Activated naive CD8-positive, alpha-beta T cell treated with anti-CD3 and anti-CD28 coated beads, Interleukin-2, amount 50 U/mL, for 16 hours (primary cell): ENCODE data around the gene ZNF268.

ENCODE experiments used
- DNase-seq: peaks from one replicate; pipeline ENCODE4 v3.0.0-alpha.2; 2020; ENCODE audit warnings: low read depth, low spot score

The ZNF268 gene

GRCh38 chr12:133181238-133181959 is at the start of gene ZNF268:
ZNF268 (plus strand) TSS chr12:133181495; CDS start chr12:133181998, 503 bp downstream.
- DNase-seq = peak; percentile 76

- DNase-seq = no peak
These were observed 45.5 kb upstream of the ZNF268 start for GRCh38 chr12:133135747-133136146.

DNA sequence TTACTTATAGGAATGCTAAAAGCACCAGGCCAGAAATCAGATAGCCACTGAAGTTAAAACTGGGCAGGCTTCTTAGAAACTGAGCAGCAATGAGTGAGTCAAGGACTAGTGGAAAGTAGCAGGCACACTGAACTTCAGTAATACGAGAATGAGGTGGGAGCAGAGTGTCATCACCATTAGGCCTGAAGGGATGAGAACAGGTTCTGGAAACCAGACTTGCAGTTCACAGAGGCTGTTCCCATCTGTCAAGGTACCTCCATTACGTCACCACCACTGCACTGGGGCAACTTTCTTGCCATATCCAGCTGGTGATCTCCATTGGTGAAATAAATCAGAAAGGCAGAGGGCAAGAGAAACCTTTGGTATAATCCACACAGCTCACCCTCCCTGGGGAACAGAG is 35.3 kb upstream of the ZNF268 start:
- DNase-seq = no peak

DNA sequence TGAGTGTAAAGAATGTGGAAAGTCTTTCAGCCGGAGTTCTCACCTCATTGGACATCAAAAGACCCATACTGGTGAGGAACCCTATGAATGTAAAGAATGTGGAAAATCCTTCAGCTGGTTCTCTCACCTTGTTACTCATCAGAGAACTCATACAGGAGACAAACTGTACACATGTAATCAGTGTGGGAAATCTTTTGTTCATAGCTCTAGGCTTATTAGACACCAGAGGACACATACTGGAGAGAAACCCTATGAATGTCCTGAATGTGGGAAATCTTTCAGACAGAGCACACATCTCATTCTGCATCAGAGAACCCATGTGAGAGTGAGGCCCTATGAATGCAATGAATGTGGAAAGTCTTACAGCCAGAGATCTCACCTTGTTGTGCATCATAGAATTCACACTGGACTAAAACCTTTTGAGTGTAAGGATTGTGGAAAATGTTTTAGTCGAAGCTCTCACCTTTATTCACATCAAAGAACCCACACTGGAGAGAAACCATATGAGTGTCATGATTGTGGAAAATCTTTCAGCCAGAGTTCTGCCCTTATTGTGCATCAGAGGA is 25.1 kb upstream of the ZNF268 start:
- no peak for DNase-seq

DNA sequence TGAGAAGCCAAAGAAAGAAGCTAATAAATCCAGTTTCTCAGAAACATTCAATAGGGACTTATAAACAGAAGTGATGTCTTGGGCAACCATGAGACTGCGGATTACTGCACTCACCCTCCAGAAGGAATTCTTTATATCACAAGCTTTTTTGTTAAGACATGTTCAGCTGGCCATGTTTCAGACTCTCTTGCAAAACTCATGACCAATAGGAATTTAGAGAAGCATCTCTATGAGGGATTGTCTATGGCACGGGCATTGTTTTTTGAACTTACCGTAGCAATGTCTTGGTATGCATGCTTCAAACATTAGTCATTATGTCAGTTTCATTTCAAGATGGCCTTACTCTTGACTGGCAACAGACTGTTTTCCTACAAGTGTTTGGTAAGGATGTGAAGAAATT is 15.5 kb upstream of the ZNF268 start:
- DNase-seq = no peak

DNA sequence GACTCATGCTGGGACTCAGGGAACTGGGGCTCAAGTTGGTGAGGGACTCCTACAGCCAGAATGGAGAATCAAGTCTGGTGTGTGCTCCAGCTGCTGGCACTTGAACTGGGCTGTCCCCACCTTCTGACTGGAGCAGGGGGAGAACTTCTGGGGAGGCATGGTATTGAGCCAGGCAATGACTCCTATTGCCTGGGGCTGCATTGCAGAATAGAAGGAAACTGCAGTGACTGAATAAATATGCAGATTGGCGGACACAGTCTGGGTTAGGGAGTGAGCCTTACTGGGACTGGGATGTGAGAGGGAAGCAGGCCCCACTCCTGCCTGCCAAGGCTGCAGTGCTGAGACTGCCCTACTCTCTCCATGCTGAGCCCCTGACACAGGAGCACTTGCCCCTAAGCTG is 8.8 kb upstream of the ZNF268 start:
- DNase-seq = no peak

GRCh38 chr12:133174901-133175300 is 6.4 kb upstream of the ZNF268 start:
- no peak for DNase-seq

DNA sequence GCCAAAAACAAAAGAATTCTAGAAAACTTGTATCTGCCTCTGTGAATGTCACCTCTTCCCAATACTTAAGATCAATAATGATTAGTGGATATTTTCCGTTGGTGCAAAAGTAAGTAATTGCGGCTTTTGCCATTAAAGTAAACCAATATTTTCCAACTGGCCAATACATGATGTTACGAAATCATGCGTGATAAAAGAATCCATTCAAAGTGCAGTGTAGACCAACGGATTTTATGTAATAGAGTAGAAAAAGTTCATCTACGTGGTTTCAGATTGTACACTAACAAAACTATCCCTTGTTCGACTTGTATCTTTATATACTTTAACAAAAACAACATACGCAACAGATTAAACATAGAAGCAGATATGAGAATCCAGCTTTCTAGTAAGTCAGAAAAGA is 626 bp upstream of the ZNF268 start:
- DNase-seq = no peak

DNA sequence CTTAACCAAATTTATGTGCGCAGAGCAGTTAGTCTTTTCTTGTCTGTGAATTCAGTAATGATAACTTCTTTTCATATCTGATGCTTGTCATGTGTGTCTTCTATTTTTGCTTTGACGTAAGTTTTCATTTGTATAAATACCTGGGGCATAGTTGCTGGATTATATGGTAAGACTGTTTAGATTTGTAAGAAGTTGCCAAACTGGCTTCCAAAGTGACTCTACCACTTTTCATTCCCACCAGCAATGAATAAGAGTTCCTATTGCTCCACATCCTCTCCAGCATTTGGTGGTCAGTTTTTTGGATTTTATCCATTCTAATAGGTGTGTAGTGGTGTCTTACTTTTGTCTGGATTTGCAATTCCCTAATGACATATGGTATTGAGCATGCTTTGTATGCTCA is 8.9 kb downstream of the ZNF268 start:
- no peak for DNase-seq

- DNase-seq = no peak
These were observed 11.6 kb downstream of the ZNF268 start for GRCh38 chr12:133192847-133193246.

DNA sequence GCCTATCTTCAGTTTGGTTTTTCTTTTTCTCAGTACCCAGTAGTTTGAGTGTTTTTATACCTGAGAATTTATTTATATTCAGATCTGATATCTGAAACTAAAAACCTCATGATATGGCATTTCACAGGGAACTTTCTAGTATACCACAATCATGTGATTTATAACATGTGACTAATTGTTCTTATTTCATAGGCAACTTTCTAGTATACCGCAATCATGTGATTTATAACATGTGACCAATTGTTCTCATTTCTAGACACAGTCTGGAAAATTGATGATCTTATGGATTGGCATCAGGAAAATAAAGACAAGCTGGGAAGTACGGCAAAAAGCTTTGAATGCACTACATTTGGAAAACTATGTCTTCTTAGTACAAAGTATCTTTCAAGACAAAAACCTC is 20.6 kb downstream of the ZNF268 start:
- DNase-seq = no peak

DNA sequence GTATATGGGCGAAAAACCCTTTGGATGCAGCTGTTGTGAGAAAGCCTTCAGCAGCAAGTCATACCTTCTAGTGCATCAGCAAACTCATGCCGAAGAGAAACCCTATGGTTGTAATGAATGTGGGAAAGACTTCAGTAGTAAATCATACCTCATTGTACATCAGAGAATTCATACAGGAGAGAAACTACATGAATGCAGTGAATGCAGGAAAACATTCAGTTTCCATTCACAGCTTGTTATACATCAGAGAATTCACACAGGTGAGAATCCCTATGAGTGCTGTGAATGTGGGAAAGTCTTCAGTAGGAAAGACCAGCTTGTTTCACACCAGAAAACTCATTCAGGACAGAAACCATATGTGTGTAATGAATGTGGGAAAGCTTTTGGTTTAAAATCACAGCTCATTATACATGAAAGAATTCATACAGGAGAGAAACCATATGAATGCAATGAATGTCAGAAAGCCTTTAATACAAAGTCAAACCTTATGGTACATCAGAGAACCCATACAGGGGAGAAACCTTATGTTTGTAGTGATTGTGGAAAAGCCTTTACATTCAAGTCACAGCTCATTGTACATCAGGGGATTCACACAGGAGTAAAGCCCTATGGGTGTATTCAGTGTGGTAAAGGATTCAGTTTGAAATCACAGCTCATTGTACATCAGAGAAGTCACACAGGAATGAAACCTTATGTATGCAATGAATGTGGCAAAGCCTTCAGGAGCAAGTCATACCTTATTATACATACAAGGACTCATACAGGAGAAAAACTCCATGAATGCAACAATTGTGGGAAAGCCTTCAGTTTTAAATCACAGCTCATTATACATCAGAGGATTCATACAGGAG is 21.4 kb downstream of the ZNF268 start:
- no peak for DNase-seq

DNA sequence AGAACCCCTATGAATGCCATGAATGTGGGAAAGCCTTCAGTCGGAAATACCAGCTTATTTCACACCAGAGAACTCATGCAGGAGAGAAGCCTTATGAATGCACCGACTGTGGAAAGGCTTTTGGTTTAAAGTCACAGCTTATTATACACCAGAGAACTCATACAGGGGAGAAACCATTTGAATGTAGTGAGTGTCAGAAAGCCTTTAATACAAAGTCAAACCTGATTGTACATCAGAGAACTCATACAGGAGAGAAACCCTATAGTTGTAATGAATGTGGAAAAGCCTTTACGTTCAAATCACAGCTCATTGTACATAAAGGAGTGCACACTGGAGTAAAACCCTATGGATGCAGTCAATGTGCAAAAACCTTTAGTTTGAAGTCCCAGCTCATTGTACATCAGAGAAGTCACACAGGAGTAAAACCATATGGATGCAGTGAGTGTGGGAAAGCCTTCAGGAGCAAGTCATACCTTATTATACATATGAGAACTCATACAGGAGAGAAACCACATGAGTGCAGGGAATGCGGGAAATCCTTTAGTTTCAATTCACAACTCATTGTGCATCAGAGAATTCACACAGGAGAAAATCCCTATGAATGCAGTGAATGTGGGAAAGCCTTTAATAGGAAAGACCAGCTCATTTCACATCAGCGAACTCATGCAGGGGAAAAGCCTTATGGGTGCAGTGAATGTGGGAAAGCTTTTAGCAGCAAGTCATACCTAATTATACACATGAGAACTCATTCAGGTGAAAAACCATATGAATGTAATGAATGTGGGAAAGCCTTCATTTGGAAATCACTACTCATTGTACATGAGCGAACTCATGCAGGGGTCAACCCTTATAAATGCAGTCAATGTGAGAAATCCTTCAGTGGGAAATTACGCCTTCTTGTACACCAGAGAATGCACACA is 22.3 kb downstream of the ZNF268 start:
- DNase-seq = no peak

DNA sequence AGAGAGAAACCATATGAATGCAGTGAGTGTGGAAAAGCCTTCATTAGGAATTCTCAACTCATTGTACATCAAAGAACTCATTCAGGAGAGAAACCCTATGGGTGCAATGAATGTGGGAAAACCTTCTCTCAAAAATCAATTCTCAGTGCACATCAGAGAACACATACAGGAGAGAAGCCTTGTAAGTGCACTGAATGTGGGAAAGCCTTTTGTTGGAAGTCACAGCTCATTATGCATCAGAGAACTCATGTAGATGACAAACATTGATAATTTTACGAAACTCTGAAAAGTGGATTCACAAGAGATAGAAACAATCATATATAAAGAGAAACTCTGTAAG is 22.9 kb downstream of the ZNF268 start:
- DNase-seq = no peak

DNA sequence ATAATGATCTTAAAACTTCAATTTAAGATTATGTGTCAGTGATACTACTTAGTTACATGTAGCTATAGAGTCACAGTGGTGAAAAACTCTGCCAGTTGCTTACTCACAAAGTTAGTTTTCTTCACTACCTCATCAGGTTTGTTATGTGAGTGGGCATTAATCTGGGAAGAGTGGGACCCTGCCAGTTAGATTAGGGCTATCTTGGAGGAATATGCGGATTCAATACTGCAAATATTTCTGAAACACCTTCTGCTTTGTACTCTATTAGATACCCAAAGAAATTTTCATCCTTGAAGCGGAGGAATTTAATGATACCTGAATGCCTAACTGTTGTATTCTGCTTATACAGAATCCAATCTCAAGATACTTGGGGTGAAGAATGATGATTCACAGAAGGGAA is 25.1 kb downstream of the ZNF268 start:
- DNase-seq = no peak

DNA sequence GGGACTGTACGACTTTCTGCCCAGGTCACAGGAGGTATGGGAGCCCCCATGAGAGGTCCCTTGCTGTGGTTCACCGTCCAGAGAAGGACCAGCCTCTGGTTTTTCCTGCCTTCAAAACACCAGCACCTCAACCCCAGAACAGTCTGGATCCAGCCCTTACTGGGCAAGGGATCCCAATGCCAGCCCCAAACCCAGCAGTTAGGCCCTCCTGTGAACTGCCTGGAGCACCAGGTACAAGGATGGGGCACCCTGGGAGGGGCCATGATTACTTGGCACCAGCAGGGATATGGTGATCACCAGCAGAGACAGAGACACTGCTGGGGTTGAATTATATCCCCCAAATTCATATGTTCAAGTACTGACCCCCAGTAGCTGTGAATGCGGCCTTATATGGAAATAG is 34.4 kb downstream of the ZNF268 start:
- DNase-seq = no peak

DNA sequence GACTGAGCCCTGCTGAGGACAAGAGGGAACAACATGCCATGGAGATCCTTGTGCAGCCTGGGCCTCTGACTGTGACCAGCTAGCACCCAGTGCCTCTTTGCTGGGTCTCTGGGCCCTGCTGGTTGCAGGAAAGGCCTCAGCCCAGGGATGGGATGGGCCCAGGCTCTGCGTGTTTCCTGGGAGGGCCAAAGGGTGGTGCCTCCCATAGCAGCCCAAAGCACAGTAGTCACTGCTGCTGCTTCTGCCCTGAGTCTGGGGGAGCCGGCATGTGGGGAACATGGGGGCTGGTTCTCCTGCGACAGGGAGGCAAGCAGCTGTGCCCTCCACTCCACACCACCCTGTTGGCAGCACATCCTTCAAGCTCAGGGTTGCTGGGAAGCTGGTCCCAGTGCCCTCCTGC is 35.9 kb downstream of the ZNF268 start:
- DNase-seq = no peak

DNA sequence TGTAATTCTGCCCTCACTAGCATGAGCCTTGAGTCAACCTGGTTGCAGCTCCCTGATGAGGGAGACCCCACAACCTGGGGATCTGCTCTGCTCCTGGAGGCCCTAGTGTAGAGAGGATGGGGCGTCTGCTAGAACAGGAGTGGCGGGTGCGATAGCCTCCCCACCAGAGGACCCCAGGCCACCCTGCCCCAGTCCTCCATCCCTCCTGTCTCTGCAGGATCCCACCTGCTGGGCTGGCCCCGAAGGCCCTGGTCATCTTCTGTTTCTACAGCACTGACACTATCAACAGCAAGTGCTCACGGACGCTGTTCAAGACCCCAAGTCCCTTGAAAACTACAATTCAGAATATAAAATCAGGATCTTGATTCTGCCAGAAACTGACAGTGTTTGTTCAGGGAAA is 39.2 kb downstream of the ZNF268 start:
- DNase-seq = no peak

DNA sequence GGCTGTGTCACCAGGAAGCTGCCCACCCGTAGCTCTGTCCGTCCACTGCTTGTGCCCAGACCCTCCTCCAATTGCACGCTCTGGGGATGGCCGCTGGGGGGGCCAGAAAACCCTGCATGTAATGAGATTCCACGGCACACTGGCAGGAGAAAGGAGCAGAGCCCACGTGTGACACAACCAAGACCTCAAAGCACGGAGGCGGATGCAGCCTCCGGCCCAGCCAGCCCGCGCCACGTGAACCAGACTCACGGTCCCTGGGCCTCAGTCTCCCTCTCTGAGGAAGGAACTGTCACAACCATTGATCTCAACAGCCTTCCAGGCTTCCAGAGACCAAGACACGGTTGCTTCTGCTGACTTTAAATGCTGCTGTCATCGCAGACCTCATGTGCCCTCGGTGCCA is 39.9 kb downstream of the ZNF268 start:
- DNase-seq = no peak

DNA sequence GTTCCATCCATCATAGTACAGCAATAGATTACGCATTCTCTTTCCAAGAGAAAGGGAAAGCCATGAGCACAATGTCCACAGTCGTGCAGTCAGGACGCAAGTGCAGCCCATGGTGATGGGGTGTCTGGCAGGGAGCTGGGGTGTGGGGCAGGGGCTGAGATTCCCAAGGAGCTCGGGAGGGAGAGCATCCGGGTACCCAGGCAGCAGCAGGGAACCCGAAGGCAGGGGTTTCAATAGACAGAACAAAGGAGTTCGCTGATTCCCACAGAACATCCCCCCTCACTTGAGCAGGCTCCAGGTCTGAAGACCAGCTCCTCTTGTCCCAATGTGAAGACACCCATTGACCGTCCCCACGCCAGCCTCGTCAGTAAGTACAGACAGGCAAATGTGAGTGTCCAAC is 40.9 kb downstream of the ZNF268 start:
- no peak for DNase-seq

GRCh38 chr12:133225527-133225926 is 44.2 kb downstream of the ZNF268 start:
- DNase-seq = no peak

GRCh38 chr12:133226690-133227089 is 45.4 kb downstream of the ZNF268 start:
- no peak for DNase-seq
